ENCODE measurements around the gene POMT1.

DNA sequence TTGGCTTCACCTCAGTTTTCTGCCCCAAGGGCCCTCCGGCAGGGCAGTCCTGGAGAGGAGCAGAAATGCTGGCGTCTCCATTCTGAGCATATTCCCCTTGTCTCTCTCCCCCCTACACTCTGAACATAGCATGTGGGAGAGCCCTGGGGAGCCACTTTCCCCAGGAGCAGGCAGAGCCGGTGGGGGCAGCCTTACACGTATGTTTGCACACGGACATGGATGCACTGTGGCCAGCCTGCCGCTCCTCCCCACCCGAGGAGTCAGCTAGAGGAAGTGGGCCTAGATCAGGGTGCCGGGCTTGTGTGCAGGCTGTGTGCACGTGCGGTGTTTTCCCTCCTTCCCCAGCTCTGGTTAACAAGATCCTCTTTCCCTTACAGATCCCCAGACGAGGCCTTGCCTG, 25.4 kb upstream of the POMT1 start:
- TF ChIP-seq CTCF (IDR thresholded peaks at IDR 0.05; ENCODE audit: borderline replicate concordance, extremely low read depth, low read length, poor library complexity, severe bottlenecking) (no peak), EZH2 (IDR thresholded peaks at IDR 0.05; ENCODE audit: borderline replicate concordance, low read depth, low read length, severe bottlenecking) (no peak)
